H1 (cell line): ENCODE results near the gene PKN3.

ENCODE experiments used
- ASH2L ChIP-seq: fragments of 200-600, 300-600 bp; sonication (generic); IDR thresholded peaks from one replicate; pipeline ENCODE4 v1.7.1; 2017; ENCODE audit warnings: low read length
- ATF3 ChIP-seq: IDR thresholded peaks from 2 replicates; pipeline ENCODE4 v1.6.1; 2011; ENCODE audit warnings: low read depth, mild to moderate bottlenecking, low read length; ENCODE audit not compliant: insufficient read depth
- CBX8 ChIP-seq: fragments of 300-800, 300-1000 bp; sonication (generic); IDR thresholded peaks from 2 replicates; pipeline ENCODE4 v1.7.1; 2016; ENCODE audit warnings: low read depth, low read length, borderline replicate concordance
- EZH2 ChIP-seq: fragments of 200-600 bp; sonication (generic); IDR thresholded peaks from 2 replicates; pipeline ENCODE4 v1.7.1; 2012; ENCODE audit warnings: low read depth, mild to moderate bottlenecking, moderate library complexity, low read length, inconsistent platforms; ENCODE audit not compliant: severe bottlenecking
- HDAC6 ChIP-seq: IDR thresholded peaks from one replicate; pipeline ENCODE4 v1.7.1; 2012; ENCODE audit warnings: low read depth, mild to moderate bottlenecking, inconsistent platforms, low read length, moderate library complexity
- RNF2 ChIP-seq: fragments of 200-900, 300-1000 bp; sonication (generic); IDR thresholded peaks from 2 replicates; pipeline ENCODE4 v1.7.1; 2016; ENCODE audit warnings: borderline replicate concordance, low read depth, mild to moderate bottlenecking, antibody characterized with exemption, low read length; ENCODE audit not compliant: poor library complexity, severe bottlenecking; ENCODE audit errors: missing control alignments
- TF ChIP-seq, protein P1 (sequence below), 3 experiments: IDR thresholded peaks; 1 replicate in 2 of 3; 2 replicates in 1 of 3; pipeline versions ENCODE4 v1.5.1 to v1.6.1; 2011; ENCODE audit warnings: low read length in 3 of 3, mild to moderate bottlenecking in 3 of 3, inconsistent platforms in 2 of 3, low read depth in 1 of 3, moderate library complexity in 1 of 3; ENCODE audit not compliant: insufficient read depth in 1 of 3; ENCODE audit errors: control extremely low read depth in 1 of 3

DNA sequence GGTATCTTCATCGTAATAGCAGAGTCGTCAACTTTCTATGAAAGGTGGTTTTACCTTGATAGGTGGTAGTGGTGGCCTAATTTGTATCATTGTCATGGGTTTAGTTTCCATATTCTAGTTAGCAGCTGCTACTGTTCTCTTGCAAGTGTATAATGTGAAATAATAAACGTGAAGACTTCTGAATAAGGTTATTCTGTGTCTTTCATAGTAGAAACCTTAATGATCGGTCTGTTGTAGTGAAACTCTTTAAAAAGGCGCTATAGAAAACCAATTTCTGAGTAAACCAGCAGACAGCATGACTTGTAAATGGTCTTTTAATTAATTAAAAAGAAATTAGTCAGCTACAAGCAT is 11.6 kb upstream of the PKN3 start:
- TF ChIP-seq, protein P1, sequence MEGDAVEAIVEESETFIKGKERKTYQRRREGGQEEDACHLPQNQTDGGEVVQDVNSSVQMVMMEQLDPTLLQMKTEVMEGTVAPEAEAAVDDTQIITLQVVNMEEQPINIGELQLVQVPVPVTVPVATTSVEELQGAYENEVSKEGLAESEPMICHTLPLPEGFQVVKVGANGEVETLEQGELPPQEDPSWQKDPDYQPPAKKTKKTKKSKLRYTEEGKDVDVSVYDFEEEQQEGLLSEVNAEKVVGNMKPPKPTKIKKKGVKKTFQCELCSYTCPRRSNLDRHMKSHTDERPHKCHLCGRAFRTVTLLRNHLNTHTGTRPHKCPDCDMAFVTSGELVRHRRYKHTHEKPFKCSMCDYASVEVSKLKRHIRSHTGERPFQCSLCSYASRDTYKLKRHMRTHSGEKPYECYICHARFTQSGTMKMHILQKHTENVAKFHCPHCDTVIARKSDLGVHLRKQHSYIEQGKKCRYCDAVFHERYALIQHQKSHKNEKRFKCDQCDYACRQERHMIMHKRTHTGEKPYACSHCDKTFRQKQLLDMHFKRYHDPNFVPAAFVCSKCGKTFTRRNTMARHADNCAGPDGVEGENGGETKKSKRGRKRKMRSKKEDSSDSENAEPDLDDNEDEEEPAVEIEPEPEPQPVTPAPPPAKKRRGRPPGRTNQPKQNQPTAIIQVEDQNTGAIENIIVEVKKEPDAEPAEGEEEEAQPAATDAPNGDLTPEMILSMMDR (IDR thresholded peaks at IDR 0.05; ENCODE audit: control extremely low read depth in 1 of 3, insufficient read depth in 1 of 3, low read depth in 1 of 3, low read length in 3 of 3): no peak
- TF ChIP-seq ATF3: no peak
- TF ChIP-seq RNF2: no peak
- no peak for TF ChIP-seq HDAC6
- TF ChIP-seq ASH2L: no peak
- no peak for TF ChIP-seq EZH2
- no peak for TF ChIP-seq CBX8
